GM12875 (cell line): Measurements from ENCODE around the gene ACBD7.

Experiments used
- H3K4me3 ChIP-seq: one replicate; pipeline ENCODE4 v1.5.1; 2011; ENCODE audit warnings: low read depth, low read length, control low read depth
- CTCF ChIP-seq: IDR thresholded peaks from 2 replicates; pipeline ENCODE4 v1.5.1; 2011; ENCODE audit warnings: low read depth, mild to moderate bottlenecking, control low read depth, inconsistent platforms, low read length, moderate library complexity, borderline replicate concordance; ENCODE audit not compliant: insufficient read depth

The ACBD7 gene

DNA sequence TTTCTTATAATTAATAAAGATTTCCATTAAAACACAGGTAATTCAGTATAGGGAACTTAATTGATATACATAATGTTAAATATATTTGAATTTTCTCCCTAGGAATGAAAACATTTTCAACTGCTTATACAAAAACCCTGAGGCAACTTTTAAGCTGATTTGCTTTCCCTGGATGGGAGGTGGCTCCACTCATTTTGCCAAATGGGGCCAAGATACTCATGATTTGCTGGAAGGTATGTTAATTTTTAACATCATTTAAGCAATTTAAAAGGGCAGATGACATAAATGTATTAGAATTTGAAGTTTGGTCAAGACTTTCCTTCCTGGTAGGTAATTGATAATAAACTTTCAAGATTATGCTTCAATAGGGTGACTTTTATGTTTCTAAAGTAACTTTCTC, 39.0 kb downstream of the ACBD7 start:
- H3K4me3 ChIP-seq: no peak overlapping the region
- no peak for TF ChIP-seq CTCF

GRCh38 chr10:15046626-15047025, 42.0 kb downstream of the ACBD7 start:
- no peak overlapping the region for H3K4me3 ChIP-seq
- TF ChIP-seq CTCF: no peak

- H3K4me3 ChIP-seq: no peak overlapping the region
- no peak for TF ChIP-seq CTCF
Observed at GRCh38 chr10:15045380-15045779, 43.2 kb downstream of the ACBD7 start.

DNA sequence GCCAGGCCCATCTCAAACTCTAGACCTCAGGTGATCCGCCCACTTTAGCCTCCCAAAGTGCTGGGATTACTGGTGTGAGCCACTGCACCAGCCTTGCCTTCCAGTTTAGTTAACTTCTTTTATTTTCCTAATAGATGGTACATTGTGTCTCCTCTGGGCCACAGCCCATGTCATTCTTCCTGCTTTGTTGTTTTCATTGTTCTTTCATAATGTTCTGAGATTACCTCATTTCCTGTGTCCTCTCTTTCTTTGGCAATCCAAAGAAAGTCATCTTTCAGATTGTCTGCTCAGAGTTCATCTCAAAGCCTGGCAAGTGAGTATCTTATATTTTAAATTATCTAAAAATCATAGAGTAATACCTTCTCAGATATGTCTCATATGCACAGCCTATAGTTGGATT, 44.9 kb downstream of the ACBD7 start, which contains the start of gene OLAH:
Gene OLAH (plus strand): TSS at position 270 of the 400 bp plus-strand sequence. CDS start 3,346 bp downstream, outside the sequence.
- H3K4me3 ChIP-seq: no peak within 1 kb of the TSS
- TF ChIP-seq CTCF: no peak

GRCh38 chr10:15038416-15038815, 50.2 kb downstream of the ACBD7 start:
- no peak overlapping the region for H3K4me3 ChIP-seq
- no peak for TF ChIP-seq CTCF

- TF ChIP-seq CTCF: no peak
- no peak overlapping the region for H3K4me3 ChIP-seq
Observed at GRCh38 chr10:15037691-15038090, 50.9 kb downstream of the ACBD7 start.

- H3K4me3 ChIP-seq: no peak overlapping the region
- TF ChIP-seq CTCF: no peak
Observed at GRCh38 chr10:15035385-15036301, 52.9 kb downstream of the ACBD7 start.
